ENCODE data around the gene NDUFAF8. TPM values are rescaled to one million over a fixed set of nuclear protein-coding genes. Genes with fewer than 3 reads are reported as not detected.

Gene NDUFAF8
- total and polyA plus RNA-seq, 2 donors (not counting 1 experiment from before 2014, with no cell fraction given) = 41.7 to 42.6 TPM

DNA sequence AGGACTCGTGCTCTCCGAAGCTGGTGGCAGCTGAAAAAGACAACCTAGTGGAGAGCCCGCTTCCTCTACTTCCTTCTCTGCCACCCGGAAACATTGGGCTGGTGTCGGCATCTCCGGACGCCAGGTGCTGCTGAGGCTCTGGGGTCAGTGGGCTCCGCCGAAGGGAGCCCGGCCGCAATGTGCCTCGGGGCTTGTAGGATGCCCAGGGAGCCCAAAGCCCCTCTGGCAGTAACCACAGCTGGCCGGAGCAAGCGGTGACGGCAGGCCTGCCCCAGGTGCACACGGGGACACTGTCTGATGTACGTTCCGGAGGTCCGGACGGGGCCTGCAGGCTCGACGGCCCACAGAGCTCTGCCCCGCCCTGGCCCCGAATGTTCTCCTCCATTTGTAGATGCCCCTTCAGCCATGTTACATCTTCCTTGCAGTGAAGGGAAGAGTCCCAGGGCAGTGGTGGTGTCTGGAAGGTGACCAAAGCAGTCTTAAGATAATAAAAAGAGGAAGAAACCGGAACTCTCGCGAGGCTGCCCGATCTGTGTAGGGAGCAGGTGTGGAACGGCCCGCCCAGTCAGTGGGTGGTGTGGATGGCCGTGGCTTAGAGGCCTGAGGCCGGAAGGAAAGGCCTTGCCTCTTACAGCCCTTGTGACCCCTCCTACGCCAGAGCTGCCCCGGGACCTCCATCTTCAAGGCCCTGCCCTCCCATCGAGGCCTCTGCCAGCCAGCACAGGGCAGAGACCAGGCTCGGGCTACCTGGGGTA, 22.6 kb downstream of the NDUFAF8 start:
- no peak for TF ChIP-seq EZH2 (IDR thresholded peaks at IDR 0.05; ENCODE audit: borderline replicate concordance, insufficient read depth, low read depth, low read length, poor library complexity, severe bottlenecking)
- TF ChIP-seq, protein P1, sequence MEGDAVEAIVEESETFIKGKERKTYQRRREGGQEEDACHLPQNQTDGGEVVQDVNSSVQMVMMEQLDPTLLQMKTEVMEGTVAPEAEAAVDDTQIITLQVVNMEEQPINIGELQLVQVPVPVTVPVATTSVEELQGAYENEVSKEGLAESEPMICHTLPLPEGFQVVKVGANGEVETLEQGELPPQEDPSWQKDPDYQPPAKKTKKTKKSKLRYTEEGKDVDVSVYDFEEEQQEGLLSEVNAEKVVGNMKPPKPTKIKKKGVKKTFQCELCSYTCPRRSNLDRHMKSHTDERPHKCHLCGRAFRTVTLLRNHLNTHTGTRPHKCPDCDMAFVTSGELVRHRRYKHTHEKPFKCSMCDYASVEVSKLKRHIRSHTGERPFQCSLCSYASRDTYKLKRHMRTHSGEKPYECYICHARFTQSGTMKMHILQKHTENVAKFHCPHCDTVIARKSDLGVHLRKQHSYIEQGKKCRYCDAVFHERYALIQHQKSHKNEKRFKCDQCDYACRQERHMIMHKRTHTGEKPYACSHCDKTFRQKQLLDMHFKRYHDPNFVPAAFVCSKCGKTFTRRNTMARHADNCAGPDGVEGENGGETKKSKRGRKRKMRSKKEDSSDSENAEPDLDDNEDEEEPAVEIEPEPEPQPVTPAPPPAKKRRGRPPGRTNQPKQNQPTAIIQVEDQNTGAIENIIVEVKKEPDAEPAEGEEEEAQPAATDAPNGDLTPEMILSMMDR (IDR thresholded peaks at IDR 0.05) = no peak
- H3K9ac ChIP-seq (ENCODE audit: low read length) = no peak overlapping the region
- ChIA-PET CTCF (no interaction called here), POLR2A (interaction anchor here (0.6 kb wide), 1 partner anchor 357 kb away, joined by 5 read pairs; no protein-coding TSS in a partner anchor)
- intact Hi-C loops (cut with micrococcal nuclease) = no loop called here
- WGBS (ENCODE audit: insufficient coverage) = 96% methylated on average over 35 of the region's 36 CpGs
- H3K27ac ChIP-seq (ENCODE audit: low read length in 2 of 2) = no peak overlapping the region
- DNase-seq = no peak
- H3K27me3 ChIP-seq (replicated peaks in 1 of 4; ENCODE audit: control extremely low read depth in 1 of 4, control insufficient read depth in 3 of 4, insufficient read depth in 4 of 4, low read length in 3 of 4) = no peaks in the 10 kb centered on the region
- no peak for ATAC-seq (ENCODE audit: low read depth)
- H3K4me3 ChIP-seq (ENCODE audit: control extremely low read depth in 1 of 5, extremely low read depth in 1 of 5, insufficient read depth in 1 of 5, low read depth in 2 of 5, low read length in 4 of 5) = no peak overlapping the region
- peaks cover 21% of the 10 kb centered on the region for H3K79me2 ChIP-seq (ENCODE audit: control insufficient read depth, insufficient read depth, low read length)
- H3K4me1 ChIP-seq (ENCODE audit: control insufficient read depth in 2 of 2, insufficient read depth in 2 of 2, low read length in 2 of 2) = peaks cover 0 to 4% of the 10 kb centered on the region in 2 donors
- no peak overlapping the region for H3K4me2 ChIP-seq (replicated peaks; ENCODE audit: low read depth, low read length, poor library complexity, severe bottlenecking)
- H3K4me1 Mint-ChIP-seq = peaks cover 4% of the 10 kb centered on the region
- no peaks in the 10 kb centered on the region for H3K9me3 Mint-ChIP-seq (ENCODE audit: insufficient read depth)
- no peak overlapping the region for H3K27ac Mint-ChIP-seq
- peaks cover 0 to 78% of the 10 kb centered on the region in 2 experiments for H3K36me3 ChIP-seq (replicated peaks in 1 of 2; ENCODE audit: control extremely low read depth in 1 of 2, control insufficient read depth in 1 of 2, extremely low read depth in 1 of 2, insufficient read depth in 2 of 2, low read length in 1 of 2)
- peaks cover 53% of the 10 kb centered on the region for H4K20me1 ChIP-seq (ENCODE audit: control insufficient read depth, insufficient read depth, low read length, poor library complexity, severe bottlenecking)
- no peak overlapping the region for H3K4me3 Mint-ChIP-seq
- no peaks in the 10 kb centered on the region for H3K27me3 Mint-ChIP-seq
- H2AFZ ChIP-seq (ENCODE audit: insufficient read depth, low read depth, low read length, poor library complexity, severe bottlenecking) = no peak overlapping the region
- no peaks in the 10 kb centered on the region for H3K9me3 ChIP-seq (ENCODE audit: control extremely low read depth in 1 of 3, control insufficient read depth in 2 of 3, insufficient read depth in 1 of 3, low read length in 2 of 3)

Measured in B cell (primary cell).